K562 (cell line): Measurements from ENCODE around the gene TRIM65. TPM values are rescaled to one million over a fixed set of nuclear protein-coding genes. Genes with fewer than 3 reads are reported as not detected.

Experiments used
- ADNP ChIP-seq: fragments of 200-800 bp; sonication (Bioruptor generic); IDR thresholded peaks from 2 replicates; pipeline ENCODE4 v1.6.1; 2016; ENCODE audit warnings: missing genetic modification characterization, missing compliant biosample characterization
- DIDO1 ChIP-seq: fragments of 450-650 bp; IDR thresholded peaks from 2 replicates; pipeline ENCODE4 v1.6.1; 2016; ENCODE audit warnings: low read depth, missing biosample characterization, missing genetic modification characterization
- GTF2F1 ChIP-seq: IDR thresholded peaks from 2 replicates; pipeline ENCODE4 v1.6.1; 2011; ENCODE audit warnings: low read depth, low read length, improper control_type of control experiment
- HSF4 ChIP-seq: fragments of 250-450 bp; sonication (Bioruptor Pico); IDR thresholded peaks from 2 replicates; pipeline ENCODE4 v2.1.2; 2022; ENCODE audit warnings: mild to moderate bottlenecking, moderate library complexity, borderline replicate concordance
- KLF6 ChIP-seq: fragments of 250-450 bp; sonication (Bioruptor Pico); IDR thresholded peaks from 2 replicates; pipeline ENCODE4 v1.4.0; 2020; ENCODE audit warnings: mild to moderate bottlenecking, moderate library complexity, borderline replicate concordance
- MTA2 ChIP-seq: fragments of 450-650 bp; IDR thresholded peaks from 2 replicates; pipeline ENCODE4 v1.6.1; 2016; ENCODE audit warnings: low read depth
- THRA ChIP-seq: fragments of 450-650 bp; IDR thresholded peaks from 2 replicates; pipeline ENCODE4 v1.6.1; 2017; ENCODE audit warnings: mild to moderate bottlenecking, moderate library complexity
- ZBED1 ChIP-seq: IDR thresholded peaks from 2 replicates; pipeline ENCODE4 v1.6.1; 2014
- ZFP30 ChIP-seq: fragments of 250-450 bp; sonication (Bioruptor Pico); IDR thresholded peaks from 2 replicates; pipeline ENCODE4 v1.8.0; 2022; ENCODE audit warnings: moderate library complexity, mild to moderate bottlenecking, inconsistent platforms, borderline replicate concordance
- ZKSCAN8 ChIP-seq: fragments of 200-800 bp; sonication (Bioruptor generic); IDR thresholded peaks from 2 replicates; pipeline ENCODE4 v1.6.1; 2016; ENCODE audit warnings: missing genetic modification characterization, missing compliant biosample characterization
- ZNF12 ChIP-seq: sonication (generic); formaldehyde crosslinking; IDR thresholded peaks from 2 replicates; pipeline ENCODE4 v1.4.0; 2020; ENCODE audit warnings: mild to moderate bottlenecking, missing genetic modification reagents
- ZNF384 ChIP-seq: IDR thresholded peaks from 2 replicates; pipeline ENCODE4 v1.6.1; 2012; ENCODE audit warnings: low read depth, low read length, improper control_type of control experiment
- polyA plus RNA-seq, 8 experiments: library from polyadenylated mRNA; depleted of rRNA in 4 of 8; stranded (reverse) in 5 of 8; unstranded in 3 of 8; fragments of >200 nt; fragmentation: Nextera tagmentation in 2 of 8; fragmentation: Illumina TruSeq in 1 of 8; extraction: Ambion mirVana in 2 of 8; extraction: Trizol in 1 of 8; gene quantifications; 2 replicates each; pipeline versions ENCODE4 v1.2.1 to v1.2.3, GENCODE V29; 2011 to 2014; ENCODE audit warnings: inconsistent platforms in 1 of 8, missing spikeins in 1 of 8
- total RNA-seq, 7 experiments: library from RNA; depleted of rRNA in 6 of 7; stranded (reverse); fragments of >200 nt in 6 of 7; fragmentation: Illumina TruSeq in 2 of 7; extraction: Trizol in 2 of 7; gene quantifications; 2 replicates each; pipeline versions ENCODE4 v1.2.1 to v1.2.3, GENCODE V29; 2011 to 2021; ENCODE audit warnings: low replicate concordance in 1 of 7
- TF ChIP-seq, protein P1 (sequence below), 2 experiments: fragments of 450-650 bp; IDR thresholded peaks; 2 replicates each; pipeline ENCODE4 v1.6.1; 2016; ENCODE audit warnings: mild to moderate bottlenecking in 2 of 2, borderline replicate concordance in 1 of 2, low read depth in 1 of 2, moderate library complexity in 1 of 2
- TF ChIP-seq, protein P2 (sequence below): fragments of 250-450 bp; sonication (Bioruptor Pico); IDR thresholded peaks from 2 replicates; pipeline ENCODE4 v1.5.0; 2021; ENCODE audit warnings: mild to moderate bottlenecking, borderline replicate concordance

The TRIM65 gene
- total and polyA plus RNA-seq, 9 of the 15 experiments (the other 6 are each of a cell fraction or from before 2014, with no cell fraction given) = 2.8 to 45.7 (median 22.9) TPM

- TF ChIP-seq KLF6 (no peak), DIDO1 (tag) (no peak), ZFP30 (CRISPR knock-in tag) (no peak), THRA (no peak), ZNF12 (no peak), ZKSCAN8 (no peak), GTF2F1 (no peak; the same call in 1 of the 2 replicates), HSF4 (CRISPR knock-in tag) (no peak), MTA2 (no peak), ZNF384 (no peak), ZBED1 (no peak), ADNP (tag) (no peak)
- TF ChIP-seq, protein P1, sequence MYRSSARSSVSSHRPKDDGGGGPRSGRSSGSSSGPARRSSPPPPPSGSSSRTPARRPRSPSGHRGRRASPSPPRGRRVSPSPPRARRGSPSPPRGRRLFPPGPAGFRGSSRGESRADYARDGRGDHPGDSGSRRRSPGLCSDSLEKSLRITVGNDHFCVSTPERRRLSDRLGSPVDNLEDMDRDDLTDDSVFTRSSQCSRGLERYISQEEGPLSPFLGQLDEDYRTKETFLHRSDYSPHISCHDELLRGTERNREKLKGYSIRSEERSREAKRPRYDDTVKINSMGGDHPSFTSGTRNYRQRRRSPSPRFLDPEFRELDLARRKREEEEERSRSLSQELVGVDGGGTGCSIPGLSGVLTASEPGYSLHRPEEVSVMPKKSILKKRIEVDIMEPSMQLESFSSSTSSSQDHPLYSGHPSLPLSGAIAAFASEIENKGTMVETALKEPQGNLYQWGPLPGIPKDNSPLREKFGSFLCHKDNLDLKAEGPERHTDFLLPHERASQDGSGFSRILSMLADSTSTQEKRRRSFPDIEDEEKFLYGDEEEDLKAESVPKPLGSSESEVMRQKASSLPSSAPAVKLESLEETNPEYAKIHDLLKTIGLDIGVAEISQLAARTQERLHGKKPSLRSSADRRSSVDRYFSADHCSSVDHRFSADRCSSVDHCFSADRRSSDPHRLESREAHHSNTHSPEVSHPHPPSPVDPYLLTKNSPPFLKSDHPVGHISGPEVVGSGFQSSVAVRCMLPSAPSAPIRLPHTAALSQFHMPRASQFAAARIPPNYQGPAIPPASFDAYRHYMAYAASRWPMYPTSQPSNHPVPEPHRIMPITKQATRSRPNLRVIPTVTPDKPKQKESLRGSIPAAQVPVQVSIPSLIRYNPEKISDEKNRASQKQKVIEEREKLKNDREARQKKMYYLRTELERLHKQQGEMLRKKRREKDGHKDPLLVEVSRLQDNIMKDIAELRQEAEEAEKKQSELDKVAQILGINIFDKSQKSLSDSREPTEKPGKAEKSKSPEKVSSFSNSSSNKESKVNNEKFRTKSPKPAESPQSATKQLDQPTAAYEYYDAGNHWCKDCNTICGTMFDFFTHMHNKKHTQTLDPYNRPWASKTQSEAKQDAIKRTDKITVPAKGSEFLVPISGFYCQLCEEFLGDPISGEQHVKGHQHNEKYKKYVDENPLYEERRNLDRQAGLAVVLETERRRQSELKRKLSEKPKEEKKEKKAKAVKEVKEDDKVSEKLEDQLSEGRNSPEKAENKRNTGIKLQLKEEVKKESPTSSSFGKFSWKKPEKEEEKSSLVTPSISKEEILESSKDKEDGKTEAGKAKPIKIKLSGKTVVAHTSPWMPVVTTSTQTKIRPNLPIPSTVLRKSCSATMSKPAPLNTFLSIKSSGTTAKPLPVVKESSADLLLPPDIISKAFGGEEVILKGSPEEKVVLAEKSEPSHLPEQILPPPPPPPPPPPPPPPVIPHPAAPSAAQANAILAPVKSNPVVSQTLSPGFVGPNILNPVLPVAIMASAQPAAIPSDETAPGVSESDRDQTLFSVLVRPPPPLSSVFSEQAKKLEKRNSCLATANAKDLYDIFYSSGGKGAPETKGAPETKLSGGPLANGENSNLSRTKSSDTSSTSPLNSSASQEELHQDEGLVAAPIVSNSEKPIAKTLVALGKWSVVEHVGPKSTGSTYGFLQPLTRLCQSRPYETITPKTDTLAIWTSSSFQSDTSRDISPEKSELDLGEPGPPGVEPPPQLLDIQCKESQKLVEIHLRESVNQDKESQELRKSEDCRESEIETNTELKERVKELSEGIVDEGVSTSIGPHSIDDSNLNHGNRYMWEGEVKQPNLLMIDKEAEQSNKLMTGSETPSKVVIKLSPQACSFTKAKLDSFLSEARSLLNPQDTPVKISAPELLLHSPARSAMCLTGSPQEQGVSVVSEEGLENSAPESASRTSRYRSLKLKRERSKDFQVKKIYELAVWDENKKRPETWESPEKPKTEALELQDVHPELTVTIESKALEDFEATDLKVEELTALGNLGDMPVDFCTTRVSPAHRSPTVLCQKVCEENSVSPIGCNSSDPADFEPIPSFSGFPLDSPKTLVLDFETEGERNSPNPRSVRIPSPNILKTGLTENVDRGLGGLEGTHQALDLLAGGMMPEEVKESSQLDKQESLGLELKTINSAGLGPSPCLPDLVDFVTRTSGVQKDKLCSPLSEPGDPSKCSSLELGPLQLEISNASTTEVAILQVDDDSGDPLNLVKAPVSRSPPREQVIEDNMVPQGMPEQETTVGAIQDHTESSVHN (IDR thresholded peaks at IDR 0.05; ENCODE audit: borderline replicate concordance in 1 of 2, low read depth in 1 of 2) = no peak
- TF ChIP-seq, protein P2, sequence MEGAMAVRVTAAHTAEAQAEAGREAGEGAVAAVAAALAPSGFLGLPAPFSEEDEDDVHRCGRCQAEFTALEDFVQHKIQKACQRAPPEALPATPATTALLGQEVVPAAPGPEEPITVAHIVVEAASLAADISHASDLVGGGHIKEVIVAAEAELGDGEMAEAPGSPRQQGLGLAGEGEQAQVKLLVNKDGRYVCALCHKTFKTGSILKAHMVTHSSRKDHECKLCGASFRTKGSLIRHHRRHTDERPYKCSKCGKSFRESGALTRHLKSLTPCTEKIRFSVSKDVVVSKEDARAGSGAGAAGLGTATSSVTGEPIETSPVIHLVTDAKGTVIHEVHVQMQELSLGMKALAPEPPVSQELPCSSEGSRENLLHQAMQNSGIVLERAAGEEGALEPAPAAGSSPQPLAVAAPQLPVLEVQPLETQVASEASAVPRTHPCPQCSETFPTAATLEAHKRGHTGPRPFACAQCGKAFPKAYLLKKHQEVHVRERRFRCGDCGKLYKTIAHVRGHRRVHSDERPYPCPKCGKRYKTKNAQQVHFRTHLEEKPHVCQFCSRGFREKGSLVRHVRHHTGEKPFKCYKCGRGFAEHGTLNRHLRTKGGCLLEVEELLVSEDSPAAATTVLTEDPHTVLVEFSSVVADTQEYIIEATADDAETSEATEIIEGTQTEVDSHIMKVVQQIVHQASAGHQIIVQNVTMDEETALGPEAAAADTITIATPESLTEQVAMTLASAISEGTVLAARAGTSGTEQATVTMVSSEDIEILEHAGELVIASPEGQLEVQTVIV (CRISPR knock-in tag) = no peak
Observed at GRCh38 chr17:75855310-75856061, 41.3 kb downstream of the TRIM65 start, which contains the start of gene WBP2 (continued).
